HG02870 (cell line): ENCODE results near the gene FXYD7.
"Not testable (repeated sequence)": the region's sequence is repeated elsewhere in the genome, so short reads cannot be mapped to it uniquely, and the experiment has no call there.

ENCODE experiments used
- ATAC-seq: cut with Tn5 transposase; IDR thresholded peaks from one replicate; pipeline ENCODE4 v1.9.1; 2021; ENCODE audit warnings: mild to moderate bottlenecking, moderate library complexity; ENCODE audit not compliant: unreplicated experiment

FXYD7 gene

DNA sequence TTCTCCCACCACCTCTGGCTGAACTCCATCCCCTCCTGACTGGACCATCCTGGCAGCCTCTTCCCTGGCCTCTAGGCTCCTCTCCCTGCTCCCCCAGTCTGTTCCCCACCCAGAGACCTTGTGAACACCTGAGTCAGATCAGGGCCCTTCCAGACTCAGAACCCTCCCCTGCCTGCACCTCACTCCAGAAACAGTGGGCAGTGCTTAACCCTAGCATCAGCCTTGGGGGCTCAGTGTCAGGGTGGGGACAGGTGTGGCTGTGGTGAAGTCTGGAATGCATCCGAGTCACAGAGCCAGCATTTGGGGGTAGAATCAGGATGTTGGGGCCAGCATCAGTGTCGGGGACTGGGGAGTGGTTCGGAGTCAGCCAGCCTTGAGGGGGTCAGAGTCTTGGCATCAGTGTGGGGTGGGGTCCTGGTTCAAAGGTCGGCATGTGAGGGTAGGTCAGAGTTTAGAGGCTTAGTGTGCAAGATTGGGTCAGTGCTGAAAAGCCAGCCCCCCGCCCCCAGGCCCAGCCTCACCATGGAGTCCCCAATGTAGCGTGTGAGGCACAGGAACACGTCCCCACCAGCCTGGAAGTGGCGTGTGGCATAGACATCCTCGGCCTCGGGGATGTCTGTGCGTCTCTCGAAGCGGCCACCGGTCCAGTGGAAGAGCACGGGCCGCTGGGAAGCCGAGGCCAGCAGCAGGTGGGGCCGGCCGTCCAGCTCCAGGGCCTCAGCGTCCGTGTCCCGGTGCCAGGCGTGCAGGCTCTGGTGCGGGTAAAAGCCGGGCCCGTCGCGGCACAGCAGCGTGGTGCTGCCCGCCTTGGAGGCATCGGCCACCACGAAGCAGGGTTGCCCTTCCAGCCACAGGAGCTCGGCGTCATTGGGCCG is 17.1 kb upstream of the FXYD7 start:
- no peak for ATAC-seq

DNA sequence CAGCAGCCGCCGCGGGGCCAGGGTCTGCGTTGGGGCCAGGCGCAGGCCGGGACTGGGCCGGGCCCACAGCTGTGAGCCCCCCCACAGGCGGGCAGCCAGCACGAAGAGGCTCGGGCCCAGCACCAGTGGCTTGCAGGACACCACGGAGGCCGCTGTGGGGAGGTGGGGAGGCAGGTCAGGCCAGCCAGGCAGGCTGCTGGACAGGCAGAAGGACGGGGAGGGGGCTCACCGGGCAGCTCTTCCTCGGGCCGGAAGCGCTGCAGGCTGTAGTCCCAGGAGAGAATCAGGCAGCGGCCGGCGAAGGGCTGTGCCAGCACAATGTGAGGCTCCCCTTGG is 16.5 kb upstream of the FXYD7 start:
- ATAC-seq: no peak

DNA sequence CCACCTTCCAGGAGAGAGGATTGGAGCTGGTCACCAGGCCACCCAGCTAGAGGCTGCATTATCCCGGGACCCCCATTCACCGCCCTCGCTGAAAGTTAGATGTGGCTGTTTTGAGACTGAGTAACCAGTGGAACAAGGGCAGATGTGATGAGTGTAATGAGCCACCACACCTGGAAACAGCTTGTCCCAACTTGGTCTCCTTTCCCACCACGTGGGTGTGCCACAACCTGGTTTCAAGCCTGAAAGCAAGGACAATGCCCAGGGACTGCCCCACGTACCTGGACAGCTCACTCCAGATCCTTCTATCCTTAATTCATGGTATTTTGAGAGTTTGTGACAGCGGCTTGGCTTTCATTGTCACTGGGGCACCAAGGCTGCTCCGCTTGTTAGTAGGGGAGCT is 15.2 kb upstream of the FXYD7 start:
- ATAC-seq: no peak

DNA sequence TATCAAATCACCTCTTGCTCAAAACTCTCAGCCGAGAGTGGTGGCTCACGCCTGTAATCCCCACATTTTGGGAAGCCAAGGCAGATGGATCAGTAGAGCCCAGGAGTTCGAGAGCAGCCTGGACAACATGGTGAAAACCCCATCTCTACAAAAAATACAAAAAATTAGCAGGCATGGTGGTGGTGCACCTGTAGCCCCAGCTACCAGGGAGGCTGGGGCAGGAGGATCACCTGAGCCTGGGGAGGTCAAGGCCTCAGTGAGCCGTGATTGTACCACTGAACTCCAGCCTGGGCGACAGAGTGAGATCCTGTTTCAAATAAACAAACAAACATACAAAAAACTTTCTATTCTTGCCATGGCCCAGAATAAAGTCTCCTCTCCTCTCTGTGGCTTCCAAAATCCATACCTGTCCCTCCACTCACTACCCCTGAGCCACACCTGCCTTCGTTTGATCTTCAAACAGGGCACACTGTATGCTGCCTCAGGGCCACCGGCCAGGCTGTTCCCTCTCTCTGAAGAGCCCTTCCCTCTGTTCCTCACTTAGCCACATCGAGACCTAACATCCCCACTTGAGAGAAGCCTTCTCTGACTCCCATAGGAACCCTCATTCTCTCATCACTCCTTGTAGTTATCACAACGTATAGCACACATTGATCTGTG is 14.5 kb upstream of the FXYD7 start:
- no peak for ATAC-seq

DNA sequence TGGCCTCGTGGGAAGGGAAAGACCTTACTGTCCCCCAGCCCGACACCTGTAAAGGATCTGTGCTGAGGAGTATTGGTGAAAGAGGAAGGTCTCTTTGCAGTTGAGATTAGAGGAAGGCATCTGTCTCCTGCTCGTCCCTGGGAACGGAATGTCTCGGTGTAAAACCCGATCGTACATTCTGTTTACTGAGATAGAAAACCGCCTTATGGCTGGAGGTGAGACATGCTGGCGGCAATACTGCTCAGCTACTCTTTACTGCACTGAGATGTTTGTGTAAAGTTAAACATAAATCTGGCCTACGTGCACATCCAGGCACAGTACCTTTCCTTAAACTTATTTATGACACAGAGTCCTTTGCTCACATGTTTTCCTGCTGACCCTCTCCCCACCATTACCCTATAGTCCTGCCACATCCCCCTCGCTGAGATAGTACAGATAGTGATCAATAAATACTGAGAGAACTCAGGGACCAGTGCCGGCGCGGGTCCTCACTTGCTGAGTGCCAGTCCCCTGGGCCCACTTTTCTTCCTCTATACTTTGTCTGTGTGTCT is 13.3 kb upstream of the FXYD7 start:
- not testable (repeated sequence) for ATAC-seq

DNA sequence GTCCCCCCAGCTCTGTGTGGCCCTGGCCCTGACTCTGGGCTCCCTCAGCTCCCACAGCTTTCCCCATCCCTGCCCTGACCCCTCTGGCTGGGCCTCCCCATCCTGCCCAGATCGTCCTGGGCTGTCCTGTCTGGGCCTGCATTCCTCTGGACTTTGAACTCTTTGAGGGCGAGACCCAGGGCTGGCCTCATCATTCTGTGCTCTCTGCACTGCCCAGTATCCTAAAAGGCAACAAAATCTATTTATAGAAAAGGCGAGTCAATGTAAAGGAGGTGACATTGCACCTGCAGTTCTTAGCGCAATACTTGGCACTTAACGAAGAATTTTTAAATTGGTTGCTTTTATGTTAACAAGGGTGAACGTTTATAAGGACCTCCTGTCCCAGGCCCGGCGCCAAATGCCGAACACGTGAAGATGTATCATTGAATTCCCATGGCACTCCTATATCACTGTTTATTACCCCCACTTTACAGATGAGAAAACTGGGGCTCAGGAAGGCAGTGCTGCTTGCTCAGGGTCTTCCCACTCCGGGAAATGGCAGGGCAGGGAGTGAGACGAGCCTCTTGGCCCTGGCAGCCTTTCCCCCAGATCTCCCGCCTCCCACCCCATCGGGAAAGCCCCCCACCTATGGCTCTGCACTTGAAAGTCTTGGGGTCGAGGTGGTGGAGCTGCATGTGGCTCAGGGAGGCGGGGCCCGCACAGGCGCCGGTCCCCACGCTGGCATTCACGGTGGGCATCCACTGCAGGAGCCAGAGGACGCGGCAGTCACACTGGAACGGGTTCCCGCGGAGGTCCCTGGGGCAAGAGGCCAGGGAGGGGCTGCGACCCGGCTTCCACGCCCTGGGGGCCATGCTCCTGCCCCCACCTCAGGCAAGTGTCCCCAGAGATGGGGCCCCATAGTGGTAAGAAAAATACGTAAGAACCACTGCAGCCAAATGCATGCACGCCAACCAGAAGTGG is 12.0 kb upstream of the FXYD7 start:
- no peak for ATAC-seq

DNA sequence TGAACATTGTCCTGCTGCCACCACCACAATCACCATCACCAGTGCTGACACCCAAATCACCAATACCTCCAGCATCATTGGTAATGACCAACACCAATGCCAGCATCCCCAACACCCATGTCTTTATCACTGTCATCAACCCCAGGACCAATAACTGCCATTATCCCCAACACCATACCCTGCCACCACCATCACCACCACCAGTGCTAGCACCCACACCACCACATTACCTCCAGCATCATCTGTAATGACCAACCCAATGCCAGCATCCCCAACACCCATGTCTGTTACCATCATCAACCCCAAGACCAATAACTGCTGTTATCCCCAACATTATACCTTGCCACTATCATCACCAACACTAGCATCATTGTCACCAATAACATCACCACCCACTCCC is 10.8 kb upstream of the FXYD7 start:
- ATAC-seq: no peak

DNA sequence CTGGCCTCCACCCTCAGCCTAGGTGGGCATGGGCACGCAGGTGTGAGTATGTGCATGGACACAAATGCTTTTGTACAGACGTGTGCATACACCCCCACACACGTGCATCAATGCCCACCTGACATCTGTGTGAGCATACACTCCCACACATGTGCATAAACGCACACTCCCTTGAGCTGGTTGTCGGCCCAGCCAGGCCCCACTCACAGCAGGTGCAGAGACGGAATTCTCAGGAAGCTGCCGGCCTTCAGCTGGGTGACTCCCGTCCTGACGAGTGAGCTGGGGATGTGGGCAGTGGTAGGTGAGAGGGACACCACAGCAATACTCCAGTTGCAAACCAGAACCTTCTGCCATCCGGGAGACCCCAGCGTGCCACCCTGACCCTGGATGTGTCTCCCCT is 9.2 kb upstream of the FXYD7 start:
- ATAC-seq: no peak

DNA sequence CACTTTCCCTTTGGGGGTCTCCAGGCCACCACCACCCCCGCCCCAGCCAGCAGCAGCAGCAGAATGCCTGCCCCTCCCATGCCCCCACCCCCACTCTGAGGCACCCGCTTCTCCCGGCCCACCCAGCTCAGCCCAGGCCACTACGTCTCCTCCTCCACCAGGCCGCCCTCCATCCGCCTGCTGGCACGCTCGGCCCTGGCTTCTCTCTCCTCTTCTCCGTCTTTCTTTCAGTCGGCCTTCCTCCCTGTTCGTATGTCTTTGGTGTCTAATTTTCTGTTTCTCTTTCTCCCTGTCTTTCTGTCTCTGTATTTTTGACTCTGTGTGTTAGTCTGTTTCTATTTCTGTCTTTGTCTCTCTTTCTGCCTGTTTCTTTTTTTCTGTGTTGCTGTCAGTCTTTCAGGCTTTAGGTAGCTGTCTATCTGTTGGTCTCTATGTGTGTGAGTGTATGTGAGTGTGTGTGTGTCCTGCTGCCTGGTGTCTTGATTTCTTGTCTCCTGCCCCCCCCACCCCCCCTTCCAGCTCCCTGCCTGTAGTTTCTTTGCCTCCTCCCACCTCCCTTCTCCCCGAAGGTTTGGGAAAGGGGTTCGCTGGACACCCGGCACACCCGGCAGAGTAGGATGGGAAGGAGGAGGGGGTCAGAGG is 8.3 kb upstream of the FXYD7 start, which contains the start of gene LGI4:
TSS of gene LGI4 (minus strand) at position 459 of the 642 bp plus-strand sequence. CDS start at position 80, 379 bp downstream.
- no peak for ATAC-seq

DNA sequence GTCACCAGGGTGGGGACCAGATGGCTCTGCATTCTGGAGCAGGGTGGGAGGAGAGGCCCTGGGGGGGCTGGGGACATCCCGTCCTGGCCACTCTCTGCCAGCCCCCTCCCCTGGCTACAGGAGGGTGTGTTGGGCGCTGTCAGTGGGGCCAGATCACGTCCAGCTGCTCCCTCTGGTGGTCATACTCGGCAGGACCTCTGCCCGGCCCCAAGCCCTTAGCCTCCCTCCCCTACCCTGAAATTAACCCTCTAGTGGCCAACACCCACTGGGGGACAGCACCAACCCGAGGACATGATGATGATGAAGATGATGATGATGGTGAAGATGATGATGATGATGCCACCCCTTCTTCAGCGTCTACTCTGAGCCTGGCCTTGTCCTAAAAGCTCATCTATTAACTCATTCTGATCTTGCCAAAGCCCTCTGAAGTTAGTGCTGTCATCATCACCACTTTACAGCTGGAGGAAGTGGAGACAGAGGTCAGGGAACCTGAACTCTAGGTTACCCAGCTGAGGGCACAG is 7.6 kb upstream of the FXYD7 start:
- no peak for ATAC-seq

DNA sequence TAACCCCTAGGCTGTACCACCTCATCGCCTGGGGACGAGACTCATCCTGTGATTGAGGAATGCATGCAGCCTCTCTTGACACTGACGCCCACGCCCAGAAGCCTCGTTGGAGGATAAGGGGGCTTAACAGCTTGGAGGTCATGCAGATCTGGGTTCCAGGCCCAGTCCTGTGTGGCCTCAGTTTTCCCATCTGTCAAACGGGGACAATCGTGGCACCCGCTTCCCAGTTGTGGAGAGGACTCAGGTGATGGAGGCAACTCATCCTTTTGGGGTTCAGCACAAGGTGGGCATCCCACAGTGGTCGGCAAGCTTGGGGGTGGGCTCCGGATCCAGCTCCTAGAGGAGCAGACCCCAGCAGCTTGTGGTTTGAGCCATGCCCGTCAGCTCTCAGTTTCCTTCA is 6.8 kb upstream of the FXYD7 start:
- no peak for ATAC-seq

DNA sequence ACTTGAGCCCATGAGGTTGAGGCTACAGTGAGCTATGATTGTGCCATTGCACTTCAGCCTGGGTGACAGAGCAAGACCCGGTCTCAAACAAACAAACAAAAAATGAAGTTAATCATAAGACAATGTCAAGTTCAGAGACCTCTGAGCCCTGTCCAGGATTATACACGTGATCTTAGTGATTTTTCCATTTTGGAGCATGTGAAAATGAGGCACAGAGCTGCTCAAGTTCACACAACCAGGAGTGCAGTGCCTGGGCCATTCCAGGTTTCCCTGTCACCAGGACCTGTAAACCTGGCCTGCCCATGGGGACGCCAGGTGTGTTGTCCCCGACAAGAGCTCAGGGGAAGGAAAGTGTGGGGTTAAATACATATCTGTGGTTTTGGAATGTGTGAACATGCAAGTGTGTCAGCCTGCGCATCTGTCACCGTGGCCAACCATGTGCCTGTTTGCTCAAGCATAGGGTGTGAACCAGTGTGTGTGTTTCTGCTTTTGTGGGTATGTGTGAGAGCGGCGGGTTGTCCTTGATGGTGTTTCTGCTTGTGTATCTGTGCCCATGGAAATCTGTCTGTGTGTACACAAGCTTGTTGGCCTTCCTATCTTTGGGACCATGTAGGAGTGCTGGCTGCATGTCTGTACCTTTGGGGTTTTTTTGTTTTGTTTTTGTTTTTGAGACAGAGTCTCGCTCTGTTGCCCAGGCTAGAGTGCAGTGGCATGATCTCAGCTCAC is 5.9 kb upstream of the FXYD7 start:
- ATAC-seq: no peak

DNA sequence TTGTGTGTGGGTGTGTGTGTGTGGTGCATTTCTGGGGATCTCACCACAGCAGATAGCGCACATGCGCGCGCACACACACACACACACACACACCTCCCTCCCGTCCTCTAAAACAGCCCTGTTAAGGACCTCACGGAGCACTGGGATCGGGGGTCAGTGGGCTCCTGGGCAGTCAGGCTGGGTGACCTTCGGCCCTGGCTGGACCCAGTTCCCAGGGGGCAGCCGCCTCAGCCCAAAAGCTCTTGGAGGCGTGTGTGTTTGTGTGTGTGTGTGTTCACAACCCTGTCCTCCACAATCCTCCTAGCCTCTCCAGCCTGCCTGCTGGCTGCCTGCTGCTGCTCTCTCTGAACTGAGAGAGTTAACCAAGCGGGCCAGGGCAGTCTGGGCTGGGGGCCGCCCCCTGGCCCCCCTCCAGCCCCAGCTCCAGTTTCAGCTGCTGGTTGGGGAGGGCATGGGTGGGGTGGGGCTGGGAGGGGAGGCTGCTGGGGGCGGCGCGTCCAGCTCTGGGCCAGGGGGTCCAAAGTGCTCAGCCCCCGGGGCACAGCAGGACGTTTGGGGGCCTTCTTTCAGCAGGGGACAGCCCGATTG is 4.7 kb upstream of the FXYD7 start, which contains the start of gene FXYD1:
TSS of gene FXYD1 (plus strand) at position 520 of the 588 bp plus-strand sequence. CDS start 1,256 bp downstream, outside the sequence.
- ATAC-seq: no peak

DNA sequence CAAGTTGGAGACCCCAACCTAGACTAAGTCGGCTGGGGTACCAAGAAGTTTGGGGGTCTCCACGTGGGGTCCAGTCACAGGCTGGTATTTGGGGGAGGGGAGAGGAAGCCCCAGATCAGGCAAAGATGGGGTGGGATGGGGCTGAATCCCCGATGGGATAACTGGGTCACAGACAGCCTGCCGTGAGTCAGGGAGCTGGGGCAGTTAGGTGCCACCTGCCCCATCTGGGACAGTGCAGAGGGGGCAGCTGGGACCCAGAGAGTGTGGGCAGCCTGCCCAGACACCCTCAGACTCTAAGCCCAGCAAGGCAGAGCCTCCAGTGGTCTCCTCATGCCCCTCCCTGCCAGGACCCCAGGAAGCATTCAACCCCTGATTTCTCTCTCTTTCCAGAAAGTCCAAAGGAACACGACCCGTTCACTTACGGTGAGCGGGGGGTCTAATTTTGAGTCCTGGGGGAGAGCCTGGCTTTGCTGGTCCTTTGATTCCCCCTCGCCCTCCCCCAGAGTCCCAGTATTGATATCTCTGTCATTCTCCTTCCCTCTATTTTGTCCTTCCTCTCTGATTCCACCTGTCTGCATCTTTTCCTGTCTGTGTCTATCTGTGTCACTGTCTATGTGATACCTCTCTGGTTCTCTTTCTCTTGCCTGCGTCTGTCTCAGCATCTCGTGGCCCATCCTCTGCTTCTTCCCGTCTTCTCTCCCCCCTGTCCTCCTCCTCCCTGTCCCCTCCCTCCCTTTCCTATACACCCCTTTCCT is 2.7 kb upstream of the FXYD7 start:
- ATAC-seq: no peak

DNA sequence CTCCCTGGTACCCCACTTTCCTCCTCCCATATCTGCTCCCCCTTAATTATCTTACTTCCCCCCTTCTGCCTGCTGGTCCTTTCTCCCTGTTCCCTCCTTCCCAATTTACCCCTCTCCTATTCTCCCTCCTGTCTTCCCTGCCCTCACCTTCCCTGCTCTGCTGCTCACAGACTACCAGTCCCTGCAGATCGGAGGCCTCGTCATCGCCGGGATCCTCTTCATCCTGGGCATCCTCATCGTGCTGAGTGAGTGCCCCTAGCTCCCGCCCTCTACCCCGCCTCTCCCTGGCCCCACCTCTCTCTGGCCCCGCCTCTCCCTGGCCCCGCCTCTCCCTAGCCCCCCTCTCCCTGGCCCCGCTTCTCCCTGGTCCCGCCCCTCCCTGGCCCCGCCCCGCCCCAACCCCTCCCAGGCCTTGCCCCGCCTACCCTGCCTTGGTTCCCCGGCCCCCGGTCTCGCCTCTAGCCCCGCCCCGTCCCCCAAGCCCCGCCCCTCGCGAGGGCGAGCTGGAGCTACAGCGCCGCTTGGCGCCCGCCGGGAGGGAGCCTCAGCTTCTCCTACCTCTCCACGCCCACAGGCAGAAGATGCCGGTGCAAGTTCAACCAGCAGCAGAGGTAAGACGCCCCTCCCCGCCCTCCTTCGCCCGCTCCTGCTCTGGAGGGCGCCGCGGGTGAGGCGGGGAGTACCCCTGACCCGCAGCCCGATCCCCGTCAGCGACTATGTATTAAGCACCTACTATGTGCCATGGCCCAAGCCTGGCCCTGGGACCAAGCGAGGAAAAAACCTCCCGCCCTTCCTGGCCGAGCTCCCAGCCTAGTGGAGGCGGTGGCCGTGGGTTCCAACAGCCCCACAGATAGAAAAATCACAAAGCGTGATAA is 1.9 kb upstream of the FXYD7 start:
- no peak for ATAC-seq

DNA sequence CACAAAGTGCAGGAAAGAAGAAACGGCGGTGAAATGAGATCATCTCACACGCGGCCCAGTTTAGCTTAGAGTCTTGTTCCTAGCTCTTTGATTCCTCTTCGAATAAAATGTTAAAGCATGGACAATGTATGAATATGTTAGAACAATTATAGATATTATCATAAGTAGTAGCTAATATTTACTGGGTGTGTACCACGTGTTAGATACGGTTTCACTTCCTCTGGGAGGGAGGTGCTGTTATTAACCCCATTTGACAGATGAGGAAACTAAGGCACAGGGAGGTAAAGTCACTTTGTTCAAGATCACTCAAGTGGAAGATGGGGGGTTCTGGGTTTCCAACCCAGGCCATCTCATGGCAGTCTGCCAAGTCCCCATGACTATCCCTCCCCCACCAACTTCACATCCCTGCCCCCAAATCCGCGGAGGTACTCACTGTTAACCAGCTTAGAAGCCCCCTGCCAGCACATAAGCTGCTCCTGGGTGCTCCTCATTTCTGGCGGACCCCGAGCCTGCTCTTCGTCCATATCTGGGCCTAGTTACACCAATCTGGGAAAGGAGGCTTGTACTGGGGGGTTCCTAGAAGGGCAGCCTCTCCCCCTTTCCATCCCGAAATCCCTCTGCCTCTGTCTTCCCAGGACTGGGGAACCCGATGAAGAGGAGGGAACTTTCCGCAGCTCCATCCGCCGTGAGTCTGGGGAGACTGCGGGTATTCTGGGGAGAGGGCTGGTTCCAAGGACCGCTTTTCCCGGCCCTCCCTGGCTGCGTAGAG is 1.0 kb upstream of the FXYD7 start:
- ATAC-seq: no peak
